ENCODE measurements around the gene MYO7B.

MYO7B gene

DNA sequence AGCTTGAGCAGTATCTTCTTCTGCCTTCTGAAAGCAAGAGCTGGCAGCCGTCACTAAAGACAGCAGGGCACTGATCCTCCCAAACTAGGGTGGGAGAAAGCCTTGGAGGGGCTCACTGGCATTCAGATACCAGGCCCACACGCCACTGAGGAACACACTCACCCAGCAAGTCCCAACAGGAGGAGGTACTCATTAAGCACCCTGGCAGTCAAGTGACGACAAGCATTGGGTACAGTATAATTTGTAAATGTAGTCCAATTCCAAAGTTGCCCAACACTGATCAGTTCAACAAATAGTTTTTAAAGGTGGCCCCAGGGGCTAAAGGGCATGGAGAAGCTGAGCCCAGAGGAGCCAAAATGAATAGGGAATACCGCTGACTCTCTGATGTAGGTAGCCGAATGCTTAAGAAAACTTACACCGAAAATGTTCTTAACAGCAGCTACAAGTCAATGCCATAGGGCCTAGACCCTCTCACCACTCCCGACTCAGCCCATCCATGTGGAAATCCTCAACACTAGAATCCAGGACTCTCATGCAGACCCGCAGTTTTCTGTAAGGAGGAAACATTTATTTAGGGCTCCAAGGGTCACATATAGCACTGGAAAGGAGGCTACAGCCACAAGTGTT, 129.9 kb downstream of the MYO7B start:
- DNase-seq = no peak

DNA sequence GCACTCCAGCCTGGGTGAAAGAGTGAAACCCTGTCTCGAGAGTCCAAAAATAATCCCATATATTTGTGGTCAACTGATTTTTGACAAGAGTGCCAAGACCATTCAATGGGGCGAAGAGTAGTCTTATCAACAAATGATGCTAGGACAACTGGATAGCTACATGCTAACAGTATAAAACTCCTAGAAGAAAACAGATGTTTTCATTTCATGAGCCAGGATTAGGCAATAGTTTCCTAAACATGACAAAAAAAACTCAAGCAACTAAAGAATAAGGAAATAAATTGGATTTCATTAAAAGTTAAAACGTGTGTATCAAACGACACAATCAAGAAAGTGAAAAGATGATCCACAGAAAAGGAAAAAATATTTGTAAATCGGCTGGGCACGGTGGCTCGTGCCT, 133.6 kb downstream of the MYO7B start:
- DNase-seq = no peak

DNA sequence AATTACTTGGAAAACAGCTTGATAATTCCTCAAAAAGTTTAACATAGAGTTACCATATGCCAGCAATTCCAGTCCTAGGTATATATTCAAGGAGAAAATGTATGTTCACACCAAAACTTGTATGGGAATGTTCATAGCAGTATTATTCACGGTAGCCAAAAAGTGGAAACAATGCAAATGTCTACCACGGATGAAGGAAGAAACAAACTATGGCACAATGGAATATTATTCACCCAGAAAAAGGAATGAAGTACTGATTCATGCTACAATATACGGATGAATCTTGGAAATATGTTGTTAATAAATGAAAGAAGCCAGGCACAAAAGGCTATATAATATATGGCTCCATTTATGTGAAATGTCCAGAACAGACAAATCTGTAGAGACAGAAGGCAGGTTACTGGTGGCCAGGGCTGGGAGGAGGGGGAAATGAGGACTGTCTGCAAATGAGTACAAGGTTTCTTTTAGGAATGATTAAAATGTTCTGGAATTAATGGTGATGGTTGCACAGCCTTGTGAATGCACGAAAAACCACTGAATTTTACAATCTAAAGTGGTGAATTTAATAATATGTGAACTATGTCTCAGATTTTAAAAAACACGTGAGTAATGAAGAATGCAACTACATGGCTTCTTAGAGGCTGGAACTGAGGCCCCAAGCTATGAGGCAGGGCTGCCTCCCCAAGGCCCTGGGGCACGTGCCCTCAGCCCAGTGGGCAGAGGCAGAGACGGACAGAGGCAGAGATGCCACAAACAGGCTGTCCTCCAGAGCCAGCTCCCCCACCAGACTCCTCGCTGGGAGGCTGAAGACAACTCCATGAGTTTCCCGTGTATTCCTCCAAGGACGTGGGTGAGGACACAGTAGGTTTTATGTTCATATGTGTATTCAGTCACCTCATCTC, 134.8 kb downstream of the MYO7B start:
- DNase-seq = no peak

DNA sequence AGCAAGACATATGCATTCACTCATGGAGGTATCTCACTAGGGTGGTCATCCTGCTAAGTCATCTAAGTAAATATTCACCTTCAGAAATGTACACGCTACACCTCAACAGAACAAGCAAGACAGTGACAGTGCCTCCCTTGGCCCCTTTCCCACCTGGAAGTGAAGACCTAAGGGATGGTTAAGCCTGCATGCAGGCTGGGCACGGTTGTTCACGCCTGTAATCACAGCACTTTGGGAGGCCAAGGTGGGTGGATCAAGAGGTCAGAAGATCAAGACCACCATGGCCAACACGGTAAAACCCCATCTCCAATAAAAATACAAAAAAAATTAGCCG, 135.4 kb downstream of the MYO7B start:
- no peak for DNase-seq

DNA sequence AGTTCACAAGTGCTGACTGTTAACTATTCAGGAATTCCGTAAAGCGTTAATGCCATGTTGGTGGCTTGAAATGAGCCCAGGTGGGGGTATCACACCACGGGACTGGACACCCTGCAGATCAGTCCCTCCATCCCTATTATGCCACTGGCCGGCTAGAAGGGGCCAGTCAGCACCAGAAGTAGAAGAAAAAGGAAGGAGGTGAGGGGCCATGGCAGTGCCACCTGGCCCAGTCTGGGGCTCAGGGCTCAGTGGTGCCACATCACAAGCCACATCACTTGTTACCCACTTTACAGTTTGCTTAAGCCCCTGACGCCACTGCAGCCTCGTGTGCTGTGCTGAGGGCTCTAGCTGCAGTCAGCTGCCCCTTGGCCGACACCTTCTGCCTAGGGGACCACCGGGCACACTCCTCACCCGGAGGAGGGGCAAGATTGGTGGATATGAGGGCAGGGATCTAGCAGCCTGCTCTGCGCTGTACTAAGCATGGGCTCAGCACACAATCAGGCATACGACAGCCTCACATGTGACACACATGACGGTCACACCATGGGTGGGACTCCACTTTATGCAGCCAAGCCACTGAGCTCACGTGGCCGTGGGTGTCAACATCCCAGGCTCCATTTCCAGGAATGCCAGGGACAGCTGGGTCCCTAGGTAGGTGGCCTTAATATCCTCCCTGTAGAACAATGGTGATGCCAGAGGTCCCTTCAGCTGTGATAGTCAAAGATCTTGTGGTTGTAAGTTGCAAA, 136.2 kb downstream of the MYO7B start:
- no peak for DNase-seq

DNA sequence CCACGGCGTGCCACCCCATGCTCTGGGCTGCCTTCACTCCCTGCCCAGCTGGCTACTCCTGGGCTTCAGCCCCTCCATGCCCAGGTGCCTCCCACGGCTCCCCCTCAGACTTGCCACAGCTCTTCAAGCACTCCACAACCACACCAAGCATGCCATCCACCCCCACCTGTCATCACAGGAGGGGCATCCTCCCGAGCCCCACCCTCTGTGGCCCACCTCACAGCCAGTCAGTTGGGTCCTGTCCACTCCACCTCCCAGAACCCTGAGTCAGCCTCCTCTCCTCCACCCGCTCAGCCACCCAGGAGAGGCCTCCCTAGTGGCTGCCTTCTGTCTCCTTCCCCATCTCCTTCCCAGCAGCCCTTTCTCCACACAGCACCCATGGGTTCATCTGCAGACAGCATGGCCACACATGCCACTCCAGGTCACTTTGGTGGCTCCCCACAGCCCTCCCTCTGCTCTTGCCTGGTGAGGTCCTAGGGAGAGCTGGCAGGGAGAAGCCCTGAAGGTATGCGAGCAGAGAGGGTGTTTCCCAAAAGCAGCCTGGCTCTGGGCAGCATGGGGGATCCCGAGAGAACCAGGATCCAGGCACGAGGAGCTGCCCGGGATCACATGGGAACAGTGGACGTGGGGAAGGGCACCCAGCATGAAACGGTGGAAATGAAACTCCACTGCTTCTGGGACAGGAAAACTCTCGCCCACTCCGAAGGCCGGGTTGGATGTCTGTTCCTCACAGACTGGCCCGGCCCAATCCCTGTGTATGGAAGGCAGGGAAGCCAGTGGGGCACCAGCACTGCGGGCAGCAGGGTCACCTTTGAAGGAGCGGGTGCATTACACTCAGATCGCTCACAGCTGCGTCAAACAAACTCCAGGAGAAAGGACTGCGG, 137.1 kb downstream of the MYO7B start:
- DNase-seq = no peak

DNA sequence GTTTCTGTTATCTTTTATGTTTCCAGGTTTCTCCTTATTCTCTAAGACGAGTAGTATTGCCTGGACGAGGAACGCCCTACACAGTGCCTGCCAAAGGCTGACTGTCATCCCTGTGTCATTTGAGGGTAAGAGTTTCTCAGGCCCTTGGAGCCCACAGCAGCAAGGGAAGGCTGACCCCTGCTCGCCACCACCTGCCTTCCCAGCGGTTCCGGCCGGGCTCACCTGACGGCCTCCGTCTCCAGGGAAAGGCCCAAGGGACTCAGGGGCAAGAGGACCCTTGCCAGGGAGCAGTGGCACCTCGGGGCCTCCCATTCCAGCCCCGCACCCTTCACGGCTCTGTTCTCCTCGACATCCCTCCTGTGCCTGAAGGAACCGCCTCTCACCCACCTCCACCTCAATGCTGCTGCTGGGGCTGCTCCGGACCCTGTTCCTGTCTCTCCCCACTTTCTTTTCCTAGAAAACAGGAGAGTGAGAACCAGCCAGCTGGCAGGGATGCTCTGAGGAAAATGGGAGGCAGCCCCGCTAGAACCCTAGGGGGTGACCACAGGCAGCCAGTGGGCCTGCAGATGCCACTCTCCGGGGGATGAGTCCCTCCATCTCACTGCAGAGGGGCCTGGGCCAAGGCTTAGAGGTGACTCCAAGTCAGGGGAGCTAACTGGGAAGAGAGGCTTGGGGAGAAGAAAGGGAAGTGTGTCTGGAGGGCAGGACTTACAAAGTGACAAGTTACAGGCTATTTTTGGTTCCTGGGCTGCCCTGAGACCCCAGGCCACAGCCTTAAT, 138.0 kb downstream of the MYO7B start:
- no peak for DNase-seq

DNA sequence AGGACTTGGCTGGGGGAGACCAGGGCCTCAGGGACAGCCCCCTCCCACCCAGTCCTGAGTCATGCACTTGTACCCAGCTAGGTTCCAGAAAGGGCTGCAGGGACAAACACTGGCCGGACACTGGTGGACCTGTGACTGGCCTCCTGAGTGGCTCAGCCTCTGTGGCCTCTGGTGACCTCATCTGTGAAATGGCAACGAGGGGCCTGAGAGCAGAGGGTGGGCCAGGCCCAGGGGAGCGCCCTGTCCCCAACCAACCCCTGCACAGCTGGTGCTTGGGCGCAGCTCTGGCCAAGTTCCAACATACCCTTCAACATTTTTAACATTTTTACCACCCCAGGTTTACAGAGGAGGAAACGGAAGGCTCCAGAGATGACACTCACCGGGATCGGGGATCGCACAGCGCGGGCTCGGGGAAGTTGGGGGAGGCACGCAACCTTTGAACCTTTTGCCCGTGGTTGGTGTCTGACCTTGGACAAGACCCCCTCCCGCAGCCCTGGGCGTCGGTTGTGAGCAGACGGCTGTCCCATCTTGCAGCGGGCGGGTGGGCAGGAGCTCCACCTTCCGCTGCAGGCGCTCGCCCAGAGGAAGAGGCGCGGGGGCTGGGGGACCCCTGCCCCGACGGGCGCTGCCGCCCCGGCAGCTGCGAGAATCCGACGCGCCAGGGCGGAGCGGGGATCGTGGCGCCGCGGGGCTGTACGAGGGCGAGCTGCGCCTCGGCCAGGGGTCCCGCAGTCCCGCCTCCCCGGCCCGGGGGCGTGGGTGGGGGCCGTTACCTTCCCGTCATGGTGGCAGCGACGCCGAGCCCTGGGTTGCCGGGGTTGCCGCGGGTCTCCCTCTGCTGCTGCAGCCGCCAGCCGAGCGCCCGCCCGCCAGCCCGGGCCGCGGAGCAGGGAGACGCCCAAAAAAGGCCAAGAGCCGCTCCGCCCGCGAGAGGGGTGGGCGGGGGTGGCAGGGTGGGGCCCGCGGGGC, 139.0 kb downstream of the MYO7B start:
- DNase-seq = no peak

DNA sequence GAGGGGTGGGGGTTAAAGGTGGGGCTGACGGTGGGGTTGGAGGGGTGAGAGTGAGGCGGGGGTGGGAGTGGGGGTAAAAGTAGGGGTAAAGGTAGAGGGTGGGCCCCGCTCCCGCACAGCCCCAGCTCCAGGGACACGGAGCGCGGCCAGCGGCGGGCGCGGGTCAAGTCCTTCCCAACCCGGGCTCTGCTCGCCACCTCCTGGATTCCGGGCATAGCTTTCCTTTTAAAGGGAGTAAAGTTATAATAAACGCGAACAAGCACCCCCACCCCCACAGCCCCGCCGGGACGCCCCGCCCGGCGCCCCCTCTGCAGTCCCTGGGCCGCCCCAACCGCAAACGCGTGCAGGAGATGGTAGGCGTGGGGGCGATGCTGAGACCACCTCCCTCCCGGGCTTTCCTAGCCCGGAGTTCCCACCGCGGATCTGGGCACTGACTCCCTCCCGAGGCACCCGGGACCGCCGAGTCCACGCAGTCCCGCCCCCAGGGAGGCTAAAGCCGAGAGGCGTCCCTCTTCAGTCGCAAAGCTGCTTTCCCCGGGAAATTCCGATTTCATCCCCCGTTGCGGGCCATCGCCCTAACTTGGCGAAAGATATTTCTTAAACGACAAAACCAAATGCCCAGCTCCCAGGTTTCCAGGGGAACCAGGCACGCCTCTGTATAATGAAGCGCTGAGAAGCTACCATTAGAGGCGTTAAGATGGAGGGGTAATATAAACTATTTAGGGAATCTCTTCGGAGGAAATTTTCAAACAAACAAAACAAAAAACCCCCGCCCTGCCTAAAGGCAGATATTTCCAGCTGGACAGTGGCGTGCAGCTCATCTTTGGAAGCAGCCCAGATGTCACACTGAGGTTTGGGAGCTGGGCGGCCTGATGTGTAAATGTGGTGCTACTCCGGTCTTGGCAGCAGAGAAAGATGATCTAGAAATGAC, 140.1 kb downstream of the MYO7B start, which contains the start of gene LIMS2:
LIMS2 (minus strand) TSS at position 200 of the 931 bp plus-strand sequence. CDS start 506 bp downstream, outside the sequence.
- DNase-seq = peak; percentile 63

DNA sequence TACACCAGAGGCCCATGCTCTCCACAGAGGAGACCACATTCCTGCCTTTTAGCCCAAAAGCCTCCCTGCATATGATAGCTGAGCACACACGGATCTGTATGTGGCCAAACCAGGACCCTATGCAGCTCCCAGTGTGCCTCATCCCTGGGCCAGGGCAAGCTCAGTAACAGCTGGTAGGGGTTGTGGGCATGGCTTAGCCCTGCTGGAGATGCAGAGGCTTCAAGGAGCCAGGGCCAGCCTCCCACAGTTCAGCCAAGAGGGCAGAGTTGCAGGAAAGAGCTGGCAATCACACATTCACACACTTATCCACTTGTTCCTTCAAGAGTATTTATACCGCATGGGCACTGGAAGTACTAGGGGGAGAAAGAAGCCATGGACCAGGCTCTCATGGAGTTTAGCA, 141.4 kb downstream of the MYO7B start:
- no peak for DNase-seq

DNA sequence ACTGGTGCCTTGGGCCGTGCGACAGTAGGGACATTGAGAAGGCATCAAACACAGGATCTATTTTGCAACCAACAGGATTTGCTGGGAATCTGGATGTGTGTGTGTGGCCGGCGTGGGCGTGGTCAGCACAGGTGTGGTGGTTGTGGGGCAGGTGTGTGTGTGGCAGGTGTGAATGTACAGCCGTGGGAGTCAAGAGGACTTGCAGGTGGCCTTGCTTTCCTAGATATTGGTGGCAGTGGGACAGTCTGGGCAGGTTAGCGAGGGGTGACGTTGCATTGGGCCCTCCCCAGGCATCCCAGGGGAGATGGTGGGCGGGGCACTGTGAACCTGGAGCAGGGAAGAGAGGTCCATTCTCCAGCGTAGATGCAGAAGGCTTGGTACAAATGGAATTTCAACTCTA, 143.0 kb downstream of the MYO7B start:
- DNase-seq = no peak

DNA sequence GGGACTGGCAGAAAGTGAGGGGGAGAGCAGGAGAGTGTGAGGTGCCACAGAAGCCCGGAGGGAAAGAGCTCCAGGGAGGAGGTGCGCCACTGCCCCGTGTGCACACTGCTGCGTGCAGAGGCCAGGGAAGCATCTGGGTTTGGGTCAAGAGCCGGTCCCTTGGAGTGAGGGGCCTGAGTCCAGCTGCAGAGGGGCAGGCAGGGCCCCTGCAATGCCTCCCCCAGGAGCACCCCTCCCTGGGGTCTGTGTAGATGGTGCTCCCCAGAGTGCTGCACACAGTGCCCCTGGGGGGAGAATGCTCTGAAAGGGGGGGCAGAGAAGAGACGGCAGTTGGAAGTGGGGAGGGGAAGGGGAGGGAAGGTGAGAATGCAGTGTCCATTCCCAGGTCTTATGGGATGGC, 143.5 kb downstream of the MYO7B start:
- DNase-seq = no peak

DNA sequence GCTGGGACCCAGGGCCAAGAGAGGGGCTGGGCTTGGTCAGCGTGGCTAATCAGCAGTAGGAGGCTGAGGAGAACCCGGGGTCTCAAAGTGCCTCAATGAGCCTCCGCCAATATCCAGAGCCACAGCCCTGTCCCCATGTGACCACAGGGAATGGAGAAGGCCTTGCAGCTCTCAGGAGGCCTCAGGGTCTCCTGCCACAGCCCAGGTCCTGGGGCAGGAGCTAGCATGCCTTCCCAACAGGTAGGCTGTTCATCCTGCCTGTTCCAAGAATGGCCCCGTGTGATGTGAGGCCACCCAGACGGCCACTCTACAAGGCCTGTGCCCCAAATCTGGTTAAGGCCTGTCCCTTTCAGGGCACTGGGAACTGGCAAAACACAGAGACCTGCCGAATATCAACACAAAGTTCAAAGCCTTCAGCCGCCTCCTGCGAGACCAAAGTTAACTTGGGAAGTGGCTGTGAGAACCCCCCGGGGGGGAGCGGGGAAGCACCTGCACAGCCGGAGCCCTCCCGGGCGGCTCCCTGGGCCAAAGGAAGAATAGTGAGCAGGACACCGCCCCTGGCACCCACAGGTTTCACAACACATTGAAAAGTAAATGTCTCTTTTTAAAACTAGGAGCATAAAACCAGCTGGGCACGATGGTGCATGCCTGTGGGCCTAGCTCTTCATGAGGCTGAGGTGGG, 144.3 kb downstream of the MYO7B start:
- DNase-seq = no peak

DNA sequence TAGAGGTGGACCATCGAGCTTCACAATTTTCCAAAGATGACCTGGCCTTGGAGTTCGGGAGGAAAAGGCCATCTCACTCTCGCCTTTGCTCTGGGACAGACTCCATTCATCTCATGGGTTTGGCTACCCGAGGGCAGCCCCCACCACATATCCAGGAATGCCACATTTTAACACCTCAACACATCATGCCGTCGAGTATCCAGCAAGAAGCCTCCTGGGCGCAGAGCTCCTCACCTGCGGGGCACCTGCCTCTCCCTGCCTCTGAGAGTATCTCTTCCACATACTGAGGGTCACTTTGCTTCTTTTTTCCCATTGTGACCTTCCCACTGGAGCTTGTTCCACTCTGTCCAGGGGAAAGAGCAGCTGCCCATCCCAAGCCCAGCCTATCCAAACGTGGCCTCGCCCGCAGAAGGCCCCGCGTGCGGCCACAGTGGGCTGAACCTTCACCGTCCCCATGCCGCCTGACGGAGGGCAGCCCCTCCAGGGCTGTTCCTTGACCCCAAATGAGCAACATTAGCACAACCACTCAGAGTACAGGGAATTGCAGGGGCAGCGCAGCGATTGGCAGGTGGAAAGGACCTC, 145.3 kb downstream of the MYO7B start:
- DNase-seq = no peak

DNA sequence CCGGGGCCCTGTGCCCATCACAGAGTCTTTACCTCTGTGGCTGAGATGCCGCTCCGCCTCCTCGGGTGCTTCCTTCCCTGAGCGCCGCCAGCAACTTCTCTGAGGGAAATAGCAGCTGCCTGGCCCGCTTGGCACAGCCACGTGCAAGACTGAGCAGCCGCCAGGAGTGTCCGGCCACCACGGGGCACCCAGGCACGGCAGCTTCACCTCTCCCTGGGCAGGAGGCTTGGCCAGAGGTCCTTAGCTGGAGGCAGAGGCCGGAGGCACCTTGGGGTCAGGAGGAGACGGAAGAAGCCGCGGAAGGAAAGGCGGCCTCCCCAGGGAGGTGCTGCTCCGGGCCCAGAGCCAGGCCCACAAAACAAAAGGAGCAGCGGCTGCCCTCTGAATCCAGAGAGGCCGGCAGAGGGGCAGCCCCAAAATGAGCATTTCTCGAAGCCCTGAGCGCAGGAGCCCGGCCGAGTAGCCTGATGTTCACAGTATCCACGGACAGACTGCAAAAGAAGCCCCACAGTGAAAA, 145.9 kb downstream of the MYO7B start:
- peak; percentile 44 for DNase-seq

DNA sequence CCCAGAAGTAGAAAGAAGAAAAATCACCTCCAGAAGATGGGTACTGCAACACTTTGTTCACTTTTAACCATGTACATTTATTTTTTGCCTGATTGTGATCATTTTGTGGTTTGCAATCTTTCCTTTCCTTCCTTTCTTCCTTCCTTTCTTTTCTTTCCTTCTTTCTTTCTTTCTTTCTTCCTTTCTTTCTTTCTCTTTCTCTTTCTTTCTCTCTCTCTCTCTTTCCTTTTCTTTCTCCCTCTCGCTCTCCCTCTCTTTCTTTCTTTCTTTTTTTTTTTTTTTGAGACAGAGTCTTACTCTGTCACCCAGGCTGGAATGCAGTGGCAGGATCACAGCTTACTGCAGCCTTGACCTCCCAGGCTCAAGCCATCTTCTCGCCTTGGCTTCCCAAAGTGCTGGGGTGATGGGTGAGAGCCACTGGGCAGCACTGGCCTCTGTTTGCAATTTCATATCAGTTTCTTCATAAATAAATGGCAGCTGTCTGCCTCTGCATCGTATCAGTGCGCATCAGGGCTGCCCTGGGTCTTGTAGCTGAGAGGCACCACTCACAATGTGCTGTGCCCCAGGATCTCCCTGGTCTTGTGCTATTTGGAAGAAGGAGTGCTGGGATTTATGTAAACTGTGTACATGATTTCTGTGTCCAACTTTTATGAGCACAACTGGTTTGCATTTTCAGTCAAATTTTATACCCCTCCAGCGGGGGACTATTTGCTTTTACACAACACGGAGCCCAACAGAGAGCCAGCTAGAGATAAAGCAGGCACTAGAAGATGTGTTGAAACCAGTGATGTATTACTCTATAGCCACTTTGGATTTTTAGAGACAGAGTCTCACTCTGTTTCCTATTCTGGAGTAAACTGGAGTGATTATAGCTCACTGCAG, 146.7 kb downstream of the MYO7B start:
- no peak for DNase-seq

DNA sequence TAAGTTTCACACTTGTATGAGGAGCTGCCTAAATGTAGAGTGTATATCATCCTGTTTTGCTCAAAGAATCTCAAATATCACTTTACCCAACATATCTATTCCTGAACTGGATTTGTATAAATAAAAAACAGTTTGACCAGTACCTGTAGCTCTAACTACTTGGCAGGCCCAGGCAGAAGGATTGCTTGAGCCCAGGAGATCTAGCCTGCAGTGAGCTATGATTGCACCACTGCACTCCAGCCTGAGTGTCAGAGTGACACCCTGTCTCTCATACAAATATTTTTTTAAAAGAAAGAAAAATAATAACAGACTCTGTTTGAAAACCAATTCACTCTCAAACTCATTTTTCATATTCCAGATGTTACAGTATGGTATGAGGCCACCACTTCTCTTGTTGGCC, 147.6 kb downstream of the MYO7B start:
- no peak for DNase-seq
